Measurements from ENCODE around the gene RNGTT. TPM values are rescaled to one million over a fixed set of nuclear protein-coding genes. Genes with fewer than 3 reads are reported as not detected.

Gene RNGTT
- total RNA-seq, 2 donors from 2014 or later = 7.8 to 11.4 TPM

- no peaks in the 10 kb centered on the region for H3K36me3 ChIP-seq
- intact Hi-C loops (cut with DNase I) = no loop called here
- TF ChIP-seq, protein P1, sequence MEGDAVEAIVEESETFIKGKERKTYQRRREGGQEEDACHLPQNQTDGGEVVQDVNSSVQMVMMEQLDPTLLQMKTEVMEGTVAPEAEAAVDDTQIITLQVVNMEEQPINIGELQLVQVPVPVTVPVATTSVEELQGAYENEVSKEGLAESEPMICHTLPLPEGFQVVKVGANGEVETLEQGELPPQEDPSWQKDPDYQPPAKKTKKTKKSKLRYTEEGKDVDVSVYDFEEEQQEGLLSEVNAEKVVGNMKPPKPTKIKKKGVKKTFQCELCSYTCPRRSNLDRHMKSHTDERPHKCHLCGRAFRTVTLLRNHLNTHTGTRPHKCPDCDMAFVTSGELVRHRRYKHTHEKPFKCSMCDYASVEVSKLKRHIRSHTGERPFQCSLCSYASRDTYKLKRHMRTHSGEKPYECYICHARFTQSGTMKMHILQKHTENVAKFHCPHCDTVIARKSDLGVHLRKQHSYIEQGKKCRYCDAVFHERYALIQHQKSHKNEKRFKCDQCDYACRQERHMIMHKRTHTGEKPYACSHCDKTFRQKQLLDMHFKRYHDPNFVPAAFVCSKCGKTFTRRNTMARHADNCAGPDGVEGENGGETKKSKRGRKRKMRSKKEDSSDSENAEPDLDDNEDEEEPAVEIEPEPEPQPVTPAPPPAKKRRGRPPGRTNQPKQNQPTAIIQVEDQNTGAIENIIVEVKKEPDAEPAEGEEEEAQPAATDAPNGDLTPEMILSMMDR (IDR thresholded peaks at IDR 0.05) = peak; percentile 67
- no peaks in the 10 kb centered on the region for H3K4me1 ChIP-seq
- no peak overlapping the region for H3K9ac ChIP-seq (ENCODE audit: low read depth in 2 of 2, low read length in 2 of 2)
- H3K27me3 ChIP-seq = no peaks in the 10 kb centered on the region
- H3K27ac ChIP-seq = no peak overlapping the region
- no peak overlapping the region for H3K4me3 ChIP-seq
- H3K9me3 ChIP-seq = no peaks in the 10 kb centered on the region
- peak; percentile 50 for DNase-seq
These were observed 92.6 kb downstream of the RNGTT start for GRCh38 chr6:88870717-88871330.

GRCh38 chr6:88869263-88870020 is 94.0 kb downstream of the RNGTT start:
- no peak for DNase-seq
- TF ChIP-seq, protein P1 (IDR thresholded peaks at IDR 0.05) = no peak
- Histone ChIP-seq H3K27ac (no peak overlapping the region), H3K36me3 (no peaks in the 10 kb centered on the region), H3K27me3 (no peaks in the 10 kb centered on the region), H3K4me3 (no peak overlapping the region), H3K9me3 (no peaks in the 10 kb centered on the region), H3K9ac (ENCODE audit: low read depth in 2 of 2, low read length in 2 of 2) (no peak overlapping the region), H3K4me1 (no peaks in the 10 kb centered on the region)
- intact Hi-C loops (cut with DNase I) = loop anchor here (5.0 kb wide), 1 partner anchor 937 kb away; no protein-coding TSS in a partner anchor

GRCh38 chr6:88867841-88868731 is 95.3 kb downstream of the RNGTT start:
- H3K27ac ChIP-seq = no peak overlapping the region
- no peaks in the 10 kb centered on the region for H3K4me1 ChIP-seq
- no peaks in the 10 kb centered on the region for H3K36me3 ChIP-seq
- no peak overlapping the region for H3K9ac ChIP-seq (ENCODE audit: low read depth in 2 of 2, low read length in 2 of 2)
- H3K27me3 ChIP-seq = no peaks in the 10 kb centered on the region
- intact Hi-C loops (cut with DNase I) = loop anchor here (5.0 kb wide), 1 partner anchor 936 kb away; no protein-coding TSS in a partner anchor
- TF ChIP-seq, protein P1 (IDR thresholded peaks at IDR 0.05) = no peak
- DNase-seq = no peak
- H3K4me3 ChIP-seq = no peak overlapping the region
- no peaks in the 10 kb centered on the region for H3K9me3 ChIP-seq

GRCh38 chr6:88866856-88867255 is 96.6 kb downstream of the RNGTT start:
- intact Hi-C loops (cut with DNase I) = loop anchor here (5.0 kb wide), 1 partner anchor 935 kb away; no protein-coding TSS in a partner anchor
- DNase-seq = no peak
- H3K36me3 ChIP-seq = no peaks in the 10 kb centered on the region
- no peak overlapping the region for H3K9ac ChIP-seq (ENCODE audit: low read depth in 2 of 2, low read length in 2 of 2)
- no peak overlapping the region for H3K4me3 ChIP-seq
- no peaks in the 10 kb centered on the region for H3K27me3 ChIP-seq
- no peaks in the 10 kb centered on the region for H3K9me3 ChIP-seq
- H3K4me1 ChIP-seq = no peaks in the 10 kb centered on the region
- TF ChIP-seq, protein P1 (IDR thresholded peaks at IDR 0.05) = no peak
- no peak overlapping the region for H3K27ac ChIP-seq

GRCh38 chr6:88865275-88865674 is 98.1 kb downstream of the RNGTT start:
- H3K4me3 ChIP-seq = no peak overlapping the region
- intact Hi-C loops (cut with DNase I) = loop anchor here (5.0 kb wide), 1 partner anchor 933 kb away; no protein-coding TSS in a partner anchor

More at GRCh38 chr6:88865275-88865674, 98.1 kb downstream of the RNGTT start:
- no peak overlapping the region for H3K27ac ChIP-seq
- H3K4me1 ChIP-seq = no peaks in the 10 kb centered on the region
- no peaks in the 10 kb centered on the region for H3K36me3 ChIP-seq
- TF ChIP-seq, protein P1 (IDR thresholded peaks at IDR 0.05) = no peak
- H3K9me3 ChIP-seq = no peaks in the 10 kb centered on the region
- no peak overlapping the region for H3K9ac ChIP-seq (ENCODE audit: low read depth in 2 of 2, low read length in 2 of 2)
- H3K27me3 ChIP-seq = no peaks in the 10 kb centered on the region
- DNase-seq = no peak

Measured in colonic mucosa (tissue), 4 donors.